Fibroblast of skin of right biceps (primary cell): ENCODE measurements around the gene ZAR1.

ENCODE experiments used
- DNase-seq: peaks from one replicate; pipeline ENCODE4 v3.0.0-alpha.2; 2013

ZAR1 gene

DNA sequence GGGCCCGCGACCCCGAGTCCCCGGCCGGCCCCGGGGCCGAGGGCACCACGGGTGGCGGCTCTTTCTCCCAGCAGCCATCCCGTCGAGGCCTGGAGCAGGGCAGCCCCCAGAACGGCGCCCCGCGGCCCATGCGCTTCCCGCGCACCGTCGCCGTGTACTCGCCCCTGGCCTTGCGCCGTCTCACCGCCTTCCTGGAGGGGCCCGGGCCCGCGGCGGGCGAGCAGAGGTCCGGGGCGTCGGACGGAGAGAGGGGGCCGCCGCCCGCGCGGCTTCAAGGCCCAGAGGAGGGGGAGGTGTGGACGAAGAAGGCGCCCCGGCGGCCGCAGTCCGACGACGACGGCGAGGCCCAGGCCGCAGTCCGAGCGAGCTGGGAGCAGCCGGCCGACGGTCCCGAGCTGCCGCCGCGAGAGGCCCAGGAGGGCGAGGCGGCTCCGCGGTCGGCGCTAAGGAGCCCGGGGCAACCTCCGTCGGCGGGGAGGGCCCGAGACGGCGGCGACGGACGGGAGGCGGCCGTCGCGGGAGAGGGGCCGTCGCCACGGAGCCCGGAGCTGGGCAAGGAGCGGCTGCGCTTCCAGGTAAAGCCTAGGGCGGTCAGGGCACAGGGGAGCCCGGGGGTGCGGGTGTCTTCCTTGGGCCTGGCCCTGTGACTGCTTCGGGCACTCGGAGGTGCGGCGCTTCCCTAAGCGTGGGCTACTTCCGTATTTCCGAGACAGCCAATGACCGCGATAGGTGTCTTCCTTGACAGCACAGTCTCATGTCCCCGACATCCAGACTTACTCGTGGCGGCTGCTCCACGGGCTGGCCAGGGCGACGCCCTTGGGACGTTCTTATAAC is 845 bp downstream of the ZAR1 start:
- no peak for DNase-seq

DNA sequence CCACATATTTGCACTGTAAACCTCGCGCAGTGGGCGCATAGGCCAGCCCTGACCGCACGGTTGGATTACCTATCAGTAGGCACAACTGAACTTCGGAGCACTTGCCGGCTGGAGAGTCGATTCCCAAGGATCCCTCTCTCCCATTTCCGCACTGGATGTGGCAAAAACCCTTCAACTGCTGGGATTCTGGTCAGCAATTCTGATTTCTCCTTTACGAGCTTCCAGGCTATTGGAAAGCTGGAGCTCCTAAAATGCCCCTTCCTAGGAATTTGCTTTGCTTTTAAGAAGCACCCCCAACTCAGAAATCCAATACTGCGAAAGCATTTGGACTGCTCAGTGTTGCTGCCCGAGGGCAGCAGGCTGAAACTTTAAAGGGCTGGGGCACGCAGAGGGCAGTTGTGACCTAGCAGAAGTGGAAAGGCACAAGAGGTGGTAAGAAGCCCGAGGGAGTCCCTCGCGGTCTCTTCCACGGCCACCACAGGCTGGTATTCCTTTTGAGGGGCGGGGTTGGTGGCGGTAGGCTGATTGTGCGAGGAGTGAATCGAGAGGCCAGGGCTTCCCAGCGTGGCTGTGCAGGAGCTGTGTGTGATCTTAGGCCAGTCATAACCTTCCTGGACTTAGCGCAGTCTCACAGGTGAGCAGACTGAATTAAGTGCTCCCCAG is 1.6 kb downstream of the ZAR1 start:
- no peak for DNase-seq

DNA sequence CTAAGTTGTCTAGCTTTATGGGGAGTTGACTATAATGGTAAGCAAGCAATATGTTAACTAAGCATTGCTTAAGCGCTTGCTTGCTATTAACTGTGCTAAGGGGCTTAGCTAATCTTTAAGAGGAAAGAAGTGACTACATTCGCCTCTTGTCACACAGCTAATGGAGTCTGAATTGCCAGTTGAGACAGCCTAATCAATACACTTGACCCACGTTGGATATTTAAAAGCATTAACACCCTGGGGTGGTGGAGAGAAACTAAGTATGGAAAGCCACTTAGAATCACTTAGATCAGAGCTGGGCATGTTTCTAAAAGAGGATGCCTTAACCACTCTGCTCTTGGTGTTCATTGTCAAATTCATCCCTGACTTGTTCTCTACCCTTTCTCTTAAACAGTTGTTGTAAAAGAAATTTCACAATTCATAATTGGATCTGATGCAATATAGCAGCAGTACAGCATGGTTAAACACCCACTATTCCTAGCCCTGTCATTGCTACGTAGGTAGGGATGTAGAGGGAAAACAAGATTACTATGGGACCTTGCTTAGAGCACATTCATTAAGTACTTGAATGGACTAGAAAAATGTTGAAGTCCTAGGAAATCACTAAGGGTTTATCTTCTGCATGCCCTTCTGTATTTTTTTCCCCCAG is 3.5 kb downstream of the ZAR1 start:
- no peak for DNase-seq

DNA sequence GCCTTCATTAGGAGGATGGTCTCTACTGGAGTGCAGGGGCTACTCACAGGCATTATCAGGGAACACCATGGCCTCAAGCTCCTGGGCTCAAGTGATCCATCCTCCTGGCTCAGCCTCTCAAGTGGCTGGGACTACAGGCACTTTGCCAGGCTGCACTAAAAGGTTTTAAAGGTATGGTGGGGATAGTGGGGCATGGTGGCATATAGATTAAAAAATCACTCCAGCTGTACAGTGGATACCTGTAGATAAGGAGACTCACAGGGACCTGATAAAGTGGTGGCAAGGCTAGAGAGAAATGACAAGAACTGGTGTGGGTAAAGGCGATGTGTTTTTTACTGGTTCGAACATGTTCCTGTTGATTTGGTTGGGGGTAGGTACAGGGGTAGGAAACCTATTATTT is 5.9 kb downstream of the ZAR1 start:
- DNase-seq: no peak

DNA sequence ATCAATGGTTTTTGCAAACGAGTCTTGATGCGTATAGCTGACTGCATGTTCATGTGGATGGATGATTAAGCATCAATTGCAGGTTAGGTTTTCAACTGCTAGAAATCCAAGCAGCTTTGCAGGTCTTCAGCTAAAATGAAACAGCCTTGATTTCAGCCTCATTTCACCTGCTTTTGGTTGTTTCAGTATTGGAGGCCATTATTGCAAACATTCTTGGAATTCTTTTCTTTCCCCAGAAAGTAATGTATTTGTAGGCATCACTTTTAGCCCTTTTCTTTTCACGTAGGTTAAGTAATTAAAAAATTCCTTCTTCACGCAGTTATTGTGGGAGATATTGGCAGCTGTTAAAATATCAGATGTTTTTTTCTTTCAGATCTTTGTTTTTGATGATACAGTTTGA is 8.8 kb downstream of the ZAR1 start:
- no peak for DNase-seq

DNA sequence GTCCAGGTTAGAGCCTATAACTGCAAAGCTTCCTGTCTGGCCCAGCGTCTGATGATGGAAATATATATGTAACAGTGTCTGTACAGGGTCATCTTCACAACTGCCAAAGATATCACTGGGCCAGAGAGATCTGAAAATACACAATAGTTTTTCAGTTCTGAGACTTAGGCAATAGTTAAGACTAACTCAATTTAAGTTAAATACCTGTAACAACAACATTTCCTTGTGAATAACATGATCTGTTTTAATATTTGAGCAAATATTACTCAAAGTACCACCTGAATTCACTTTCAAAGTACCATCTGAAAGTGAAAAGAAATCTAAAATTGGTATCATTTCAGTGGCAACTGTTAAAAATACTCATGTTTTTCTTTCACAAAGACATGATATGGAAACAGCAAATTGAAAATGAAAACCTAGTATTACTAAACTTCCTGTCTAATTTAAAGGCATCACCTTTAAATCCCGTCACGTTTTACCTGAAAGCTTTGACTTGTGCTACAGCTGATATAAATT is 9.6 kb downstream of the ZAR1 start:
- DNase-seq: no peak

DNA sequence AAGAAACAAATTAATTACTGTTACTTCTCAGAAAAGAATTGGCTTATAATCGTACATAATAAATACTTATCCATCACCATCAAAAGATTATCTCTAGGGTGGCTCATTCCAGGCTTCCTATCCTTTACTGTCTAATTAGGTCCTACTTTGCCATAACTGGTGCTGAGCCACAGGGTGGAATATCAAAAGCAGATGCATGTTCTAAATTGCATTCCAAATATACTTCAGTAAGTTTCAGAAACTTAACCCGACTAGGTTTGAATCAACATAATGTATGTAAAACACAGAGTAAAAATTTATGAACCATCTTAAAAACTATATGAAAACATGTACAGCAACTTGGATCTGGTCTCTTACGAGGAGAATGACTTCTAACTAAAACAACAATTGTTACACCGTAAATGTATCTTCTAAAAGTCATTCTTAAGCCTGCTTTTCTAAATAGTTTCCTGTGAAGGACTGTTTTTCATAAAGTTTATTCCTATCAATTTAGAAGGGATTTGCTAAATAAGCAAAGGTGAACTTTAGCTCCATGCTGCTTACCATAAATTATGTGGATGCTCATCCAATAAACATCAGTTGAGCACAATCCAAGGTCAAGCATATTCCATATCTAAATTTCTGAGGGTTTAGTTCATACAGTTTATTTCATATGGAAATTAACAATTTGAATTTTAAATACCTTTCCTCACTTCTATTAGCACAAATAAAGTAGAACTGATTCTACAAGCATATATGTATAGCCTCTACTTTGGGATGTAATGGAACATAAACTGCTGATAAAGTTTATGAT is 13.4 kb downstream of the ZAR1 start:
- DNase-seq: no peak

DNA sequence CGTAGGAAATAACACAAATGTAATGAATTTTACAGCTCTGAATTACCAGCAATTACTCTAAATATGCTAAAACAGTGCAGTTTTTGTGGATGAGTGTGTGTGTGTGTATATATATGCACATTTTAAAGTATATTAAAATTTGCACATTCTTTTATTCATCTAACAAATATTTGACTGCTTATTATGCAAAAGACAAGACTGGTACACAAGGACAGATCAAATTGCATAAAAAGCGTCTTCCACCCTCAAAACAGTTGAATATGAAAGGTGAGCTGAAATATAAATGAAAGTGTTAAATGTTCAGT is 13.9 kb downstream of the ZAR1 start:
- DNase-seq: no peak

DNA sequence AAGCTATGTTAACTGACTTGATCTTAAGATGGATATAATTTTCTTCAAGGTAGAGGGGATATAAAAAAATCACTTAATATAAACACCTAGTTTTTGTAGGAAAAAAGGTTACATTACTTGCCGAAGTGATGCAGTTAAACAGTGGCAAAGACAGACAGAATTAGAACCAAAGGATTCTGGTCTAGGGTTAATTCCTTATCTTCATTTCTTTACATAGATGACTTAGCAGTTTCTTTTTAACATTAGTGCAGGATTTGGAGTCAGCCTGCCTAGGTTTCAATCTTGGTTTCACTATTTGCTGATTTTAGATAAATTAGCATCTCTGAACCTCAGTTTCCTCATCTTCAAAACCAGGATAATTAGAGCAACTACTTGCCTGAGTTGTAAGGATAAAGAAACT is 14.3 kb downstream of the ZAR1 start:
- no peak for DNase-seq

DNA sequence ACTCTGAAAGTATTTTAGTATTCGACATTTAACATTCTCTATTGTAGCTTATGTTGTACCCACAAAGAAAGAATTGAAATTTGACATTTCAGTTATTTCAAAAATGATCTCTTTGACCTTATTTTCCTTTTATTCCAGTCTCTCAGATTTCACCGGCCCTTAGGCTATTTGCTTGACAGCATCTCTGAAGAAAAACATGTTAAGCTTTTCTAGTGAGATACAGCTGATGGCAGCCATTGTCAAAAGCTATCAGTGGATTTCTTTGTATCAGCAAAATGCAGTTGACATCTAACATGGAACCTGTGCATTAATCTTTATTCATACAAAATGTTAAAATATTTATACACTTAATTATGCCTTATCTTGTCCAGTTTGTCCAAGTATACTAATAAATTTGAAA is 16.7 kb downstream of the ZAR1 start:
- no peak for DNase-seq

DNA sequence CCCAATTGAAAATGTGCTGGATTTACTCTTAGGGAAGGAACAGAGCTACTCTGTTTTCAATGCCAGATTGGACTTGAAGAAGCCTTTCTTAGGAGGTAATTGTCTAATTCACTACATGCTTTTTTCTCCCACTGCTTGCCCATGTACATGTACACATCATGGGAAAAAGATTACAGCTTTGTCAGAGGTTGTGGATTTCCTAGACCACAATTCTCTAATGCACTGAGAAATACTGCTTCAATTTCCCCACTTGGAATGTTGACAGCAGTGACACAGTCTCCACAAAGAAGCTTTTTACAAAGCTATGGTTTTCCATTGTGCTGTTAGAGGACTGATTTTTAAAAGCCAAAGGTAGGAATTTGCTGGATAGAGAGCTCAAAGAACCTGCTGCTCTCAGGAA is 19.5 kb downstream of the ZAR1 start:
- peak; percentile 6 for DNase-seq

DNA sequence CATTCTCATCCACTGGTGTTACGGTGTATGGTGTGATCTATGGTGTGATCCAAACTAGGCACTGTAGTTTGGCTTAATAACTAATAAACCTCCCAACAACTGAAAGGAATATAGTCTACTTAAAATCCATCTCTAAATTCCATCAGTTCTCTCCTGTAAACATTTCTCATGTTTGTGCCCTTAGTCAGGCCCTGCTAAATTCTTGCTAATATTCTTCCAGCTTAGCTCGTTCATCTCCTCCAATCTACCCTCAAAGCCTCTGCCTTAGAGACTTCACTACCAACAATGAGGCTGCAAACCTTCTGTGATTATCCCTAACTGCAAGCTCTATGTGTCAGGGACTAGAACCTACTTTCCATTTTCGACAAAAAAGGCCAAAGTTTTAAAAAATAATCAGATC is 28.1 kb downstream of the ZAR1 start:
- DNase-seq: no peak

DNA sequence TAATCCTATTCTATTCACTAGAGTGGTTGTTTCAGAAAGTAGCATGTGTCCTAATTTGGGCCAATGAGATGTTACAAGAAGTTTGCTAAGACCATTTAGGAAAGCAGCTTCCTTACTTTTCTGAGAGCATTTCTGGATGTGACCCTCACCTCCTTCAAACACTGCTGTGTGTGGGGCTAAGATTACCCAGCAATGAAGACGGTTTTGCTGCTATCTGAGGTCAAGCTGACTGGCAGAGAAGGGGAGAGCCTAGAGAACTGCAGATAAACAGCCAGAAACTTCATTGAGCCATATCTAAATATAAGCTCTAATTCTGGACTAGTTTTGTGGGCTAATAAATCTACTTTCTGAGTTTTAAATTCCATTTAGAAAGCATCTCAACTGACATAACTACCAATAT is 36.4 kb downstream of the ZAR1 start:
- no peak for DNase-seq

DNA sequence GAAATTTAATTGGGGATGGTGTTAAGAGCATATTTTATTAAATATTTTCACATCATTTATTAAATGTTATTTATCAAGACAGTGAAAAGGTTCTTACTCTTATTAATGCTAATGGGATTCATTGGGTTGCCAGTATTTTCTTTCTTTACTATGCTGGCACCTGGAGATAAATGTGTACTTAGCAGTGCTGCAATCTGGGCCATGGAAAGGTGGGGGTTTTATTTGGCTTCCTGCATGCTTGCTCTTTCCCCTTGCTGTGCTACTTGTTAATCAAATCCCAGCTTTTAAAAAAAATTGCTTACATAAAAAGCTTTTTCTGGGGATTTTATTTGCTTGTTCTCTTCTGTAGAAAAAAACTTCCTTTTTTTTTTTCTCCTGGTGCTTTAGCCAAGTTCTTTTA is 48.3 kb downstream of the ZAR1 start:
- no peak for DNase-seq

DNA sequence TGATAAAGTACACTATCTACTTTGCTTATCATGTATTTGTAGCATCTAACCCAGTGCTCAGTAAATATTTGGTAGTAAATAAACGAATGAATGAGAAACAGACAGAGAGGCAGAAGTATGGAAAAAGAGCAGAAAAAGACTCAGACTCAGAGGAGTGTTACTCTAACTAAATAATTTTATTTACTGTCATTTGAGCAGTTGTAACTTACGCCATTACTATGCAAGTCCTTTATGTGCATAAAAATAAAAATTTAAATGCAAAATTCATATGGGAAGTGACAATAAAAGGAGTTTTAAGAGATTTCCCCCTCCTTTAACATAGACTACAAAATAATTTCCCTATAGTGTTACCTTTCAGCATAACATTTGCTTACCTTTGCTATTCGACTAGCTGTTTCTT is 49.5 kb downstream of the ZAR1 start:
- no peak for DNase-seq

DNA sequence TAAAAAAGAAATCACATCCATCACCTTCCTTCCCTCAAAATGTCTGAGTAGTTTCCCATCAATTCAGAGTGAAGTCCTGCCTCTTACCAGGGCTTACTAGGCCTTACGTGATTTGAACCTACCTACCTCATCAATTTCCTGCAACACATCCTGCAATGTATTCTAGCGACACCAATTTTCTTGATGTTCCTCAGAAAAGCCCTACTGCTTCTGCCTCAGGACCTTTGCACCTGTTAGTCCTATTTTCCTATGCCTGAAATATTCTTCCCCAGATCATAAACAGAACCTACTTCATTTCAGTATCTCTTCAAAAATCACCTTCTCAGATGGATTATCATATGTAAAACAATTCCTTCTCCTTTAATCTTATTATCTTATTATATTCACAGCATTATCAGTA is 52.8 kb downstream of the ZAR1 start:
- no peak for DNase-seq

DNA sequence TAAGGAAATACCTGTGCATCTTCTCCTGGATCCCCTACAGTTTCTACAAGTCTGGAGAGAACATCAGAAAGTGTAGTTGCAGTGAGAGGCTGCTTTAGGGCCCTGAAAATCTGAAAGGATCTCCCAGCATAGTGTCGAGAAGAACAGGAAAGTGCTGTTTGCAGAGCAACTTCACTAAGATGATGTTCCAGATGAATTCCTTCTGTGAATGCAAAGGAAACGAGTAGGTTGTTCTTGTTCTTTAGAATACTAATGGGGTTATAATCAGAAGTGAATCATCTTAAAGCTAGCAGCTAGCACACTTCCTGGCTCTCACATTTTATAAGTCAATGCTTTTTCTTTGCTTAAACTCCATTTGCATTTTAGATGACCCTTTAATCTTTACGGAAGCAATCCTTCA is 53.7 kb downstream of the ZAR1 start:
- peak; percentile 2 for DNase-seq
